Testis (tissue), 3 donors: Measurements from ENCODE around the gene GALNT14. TPM values are rescaled to one million over a fixed set of nuclear protein-coding genes. Genes with fewer than 3 reads are reported as not detected.

Source experiments
- DNase-seq: peaks from one replicate; pipeline ENCODE4 v3.0.0-alpha.2; 2019
- H3K27ac ChIP-seq, 2 donors: fragments of 200-600 bp; sonication (generic); one replicate each; pipeline ENCODE4 v1.5.1; 2019
- H3K27me3 ChIP-seq: fragments of 200-600 bp; sonication (generic); one replicate; pipeline ENCODE4 v1.5.1; 2019
- H3K36me3 ChIP-seq: fragments of 200-600 bp; sonication (generic); one replicate; pipeline ENCODE4 v1.5.1; 2017; ENCODE audit warnings: low read depth; ENCODE audit errors: missing control alignments
- H3K4me1 ChIP-seq: fragments of 200-600 bp; sonication (generic); one replicate; pipeline ENCODE4 v1.5.1; 2019
- H3K4me3 ChIP-seq, 2 donors: fragments of 200-600 bp; sonication (generic); one replicate each; pipeline ENCODE4 v1.5.1; 2017 to 2019
- H3K9me3 ChIP-seq: fragments of 200-600 bp; sonication (generic); one replicate; pipeline ENCODE4 v1.5.1; 2017
- POLR2A ChIP-seq: fragments of 450-650 bp; IDR thresholded peaks from one replicate; pipeline ENCODE4 v1.6.1; 2017; ENCODE audit warnings: antibody characterized with exemption, mild to moderate bottlenecking, moderate library complexity
- WGBS, 2 donors: methylation state at CpG; one replicate each; pipeline ENCODE4 v1.1.5; 2018; 5-methylcytosine and 5-hydroxymethylcytosine counted together
- intact Hi-C: fragments of 100-400 bp; cut with DNase I; formaldehyde crosslinking; loops from one replicate; pipeline ENCODE4 v1.15.1; 2023; ENCODE audit warnings: low total_unique reads
- polyA plus RNA-seq: library from polyadenylated mRNA; stranded (reverse); fragments of 350-450 nt; fragmentation: Illumina TruSeq; extraction: RNeasy Lipid Tissue Mini Kit (QIAGEN cat#74804); gene quantifications from one replicate; pipeline ENCODE4 v1.2.3, GENCODE V29; 2014; ENCODE audit warnings: low read depth, low replicate concordance; ENCODE audit not compliant: insufficient read depth
- total RNA-seq, 2 donors: library from RNA; depleted of rRNA; stranded (reverse); fragments of >200 nt; gene quantifications; one replicate each; pipeline ENCODE4 v1.2.3, GENCODE V29; 2016
- TF ChIP-seq, protein P1 (sequence below), 3 experiments: fragments of 450-650 bp in 2 of 3; fragments of 200-600 bp in 1 of 3; sonication (generic) in 1 of 3; IDR thresholded peaks; one replicate each; pipeline ENCODE4 v1.5.1; 2016 to 2019; ENCODE audit warnings: antibody characterized with exemption in 3 of 3, mild to moderate bottlenecking in 2 of 3, moderate library complexity in 1 of 3

GALNT14 gene
- total and polyA plus RNA-seq, 3 donors from 2014 or later = 6.9 to 31.5 (median 11.6) TPM

GRCh38 chr2:31008561-31009114, 129.6 kb downstream of the GALNT14 start:
- Histone ChIP-seq H3K27me3 (no peaks in the 10 kb centered on the region), H3K36me3 (no peaks in the 10 kb centered on the region), H3K4me3 (no peak overlapping the region), H3K9me3 (no peaks in the 10 kb centered on the region), H3K4me1 (peaks cover 12% of the 10 kb centered on the region), H3K27ac (no peak overlapping the region)
- intact Hi-C loops = no loop called here
- no peak for TF ChIP-seq POLR2A
- TF ChIP-seq, protein P1, sequence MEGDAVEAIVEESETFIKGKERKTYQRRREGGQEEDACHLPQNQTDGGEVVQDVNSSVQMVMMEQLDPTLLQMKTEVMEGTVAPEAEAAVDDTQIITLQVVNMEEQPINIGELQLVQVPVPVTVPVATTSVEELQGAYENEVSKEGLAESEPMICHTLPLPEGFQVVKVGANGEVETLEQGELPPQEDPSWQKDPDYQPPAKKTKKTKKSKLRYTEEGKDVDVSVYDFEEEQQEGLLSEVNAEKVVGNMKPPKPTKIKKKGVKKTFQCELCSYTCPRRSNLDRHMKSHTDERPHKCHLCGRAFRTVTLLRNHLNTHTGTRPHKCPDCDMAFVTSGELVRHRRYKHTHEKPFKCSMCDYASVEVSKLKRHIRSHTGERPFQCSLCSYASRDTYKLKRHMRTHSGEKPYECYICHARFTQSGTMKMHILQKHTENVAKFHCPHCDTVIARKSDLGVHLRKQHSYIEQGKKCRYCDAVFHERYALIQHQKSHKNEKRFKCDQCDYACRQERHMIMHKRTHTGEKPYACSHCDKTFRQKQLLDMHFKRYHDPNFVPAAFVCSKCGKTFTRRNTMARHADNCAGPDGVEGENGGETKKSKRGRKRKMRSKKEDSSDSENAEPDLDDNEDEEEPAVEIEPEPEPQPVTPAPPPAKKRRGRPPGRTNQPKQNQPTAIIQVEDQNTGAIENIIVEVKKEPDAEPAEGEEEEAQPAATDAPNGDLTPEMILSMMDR (IDR thresholded peaks at IDR 0.05) = no peak
- DNase-seq = no peak
- WGBS, 2 donors = 39 to 47% methylated on average over 12 of the region's 12 CpGs

GRCh38 chr2:31004257-31004656, 134.0 kb downstream of the GALNT14 start:
- intact Hi-C loops = no loop called here
- Histone ChIP-seq H3K36me3 (no peaks in the 10 kb centered on the region), H3K4me1 (peaks cover 9% of the 10 kb centered on the region), H3K9me3 (no peaks in the 10 kb centered on the region), H3K27me3 (no peaks in the 10 kb centered on the region), H3K27ac (peak overlapping the region in 1 of 2 donors; percentile 26), H3K4me3 (no peak overlapping the region)
- DNase-seq = no peak
- TF ChIP-seq POLR2A = no peak
- TF ChIP-seq, protein P1 (IDR thresholded peaks at IDR 0.05) = no peak

DNA sequence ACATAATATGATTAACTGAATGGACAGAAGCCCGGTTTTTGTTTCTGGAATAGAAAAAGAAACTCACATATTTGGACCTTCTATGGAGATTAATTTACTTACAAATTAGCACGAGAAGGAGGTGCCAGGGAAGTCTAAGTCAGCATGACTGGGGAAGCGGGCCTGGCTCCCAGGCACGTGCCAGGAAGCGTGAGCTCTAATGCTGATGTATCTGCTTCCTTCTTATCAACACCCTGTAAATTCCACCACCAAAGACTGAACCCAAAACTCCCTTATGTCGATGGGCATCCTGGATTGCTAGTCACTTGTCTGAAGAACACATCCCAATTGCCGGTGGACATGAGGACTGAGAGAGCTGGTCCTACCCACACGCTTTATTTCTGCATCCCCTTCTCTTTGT, 134.5 kb downstream of the GALNT14 start:
- Histone ChIP-seq H3K9me3 (no peaks in the 10 kb centered on the region), H3K27me3 (no peaks in the 10 kb centered on the region), H3K4me3 (no peak overlapping the region), H3K36me3 (no peaks in the 10 kb centered on the region), H3K4me1 (peaks cover 5% of the 10 kb centered on the region), H3K27ac (peak overlapping the region in 1 of 2 donors; percentile 26)
- TF ChIP-seq, protein P1 (IDR thresholded peaks at IDR 0.05) = no peak
- TF ChIP-seq POLR2A = no peak
- peak; percentile 52 for DNase-seq
- 49 to 56% methylated on average over 8 of the region's 8 CpGs for WGBS, 2 donors
- intact Hi-C loops = no loop called here

DNA sequence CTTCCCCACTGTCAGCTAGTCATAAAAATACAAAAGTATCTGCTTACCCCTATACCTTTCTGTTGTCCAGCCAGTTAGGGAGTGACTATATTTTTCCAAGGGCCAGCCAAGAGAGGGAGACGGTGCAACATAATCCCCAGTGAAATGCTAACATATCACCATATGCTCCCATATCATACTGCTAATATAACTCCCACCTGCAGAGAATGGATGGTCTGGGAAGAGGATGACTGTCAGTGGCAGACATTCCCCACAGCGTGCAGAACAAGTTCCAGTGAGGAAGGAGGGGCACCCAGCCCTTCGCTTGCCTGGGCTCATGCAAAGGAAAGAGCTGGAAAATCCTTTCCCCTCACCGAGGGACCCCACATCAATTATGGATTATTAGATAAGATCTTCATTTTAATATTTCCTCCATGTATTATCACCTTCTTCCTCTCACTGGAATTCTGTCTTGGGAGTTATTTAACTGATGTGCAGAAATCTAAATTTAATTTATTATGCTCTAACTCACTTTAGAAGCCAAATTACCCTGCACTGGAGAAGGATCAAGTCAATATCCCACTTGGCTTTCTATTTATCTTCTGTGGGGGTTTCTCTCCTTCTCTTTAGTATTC, 135.6 kb downstream of the GALNT14 start:
- Histone ChIP-seq H3K27me3 (no peaks in the 10 kb centered on the region), H3K9me3 (no peaks in the 10 kb centered on the region), H3K4me1 (no peaks in the 10 kb centered on the region), H3K4me3 (no peak overlapping the region), H3K27ac (no peak overlapping the region), H3K36me3 (no peaks in the 10 kb centered on the region)
- 50 to 68% methylated on average over 4 of the region's 4 CpGs for WGBS, 2 donors
- TF ChIP-seq, protein P1 (IDR thresholded peaks at IDR 0.05) = no peak
- TF ChIP-seq POLR2A = no peak
- intact Hi-C loops = no loop called here
- DNase-seq = no peak

DNA sequence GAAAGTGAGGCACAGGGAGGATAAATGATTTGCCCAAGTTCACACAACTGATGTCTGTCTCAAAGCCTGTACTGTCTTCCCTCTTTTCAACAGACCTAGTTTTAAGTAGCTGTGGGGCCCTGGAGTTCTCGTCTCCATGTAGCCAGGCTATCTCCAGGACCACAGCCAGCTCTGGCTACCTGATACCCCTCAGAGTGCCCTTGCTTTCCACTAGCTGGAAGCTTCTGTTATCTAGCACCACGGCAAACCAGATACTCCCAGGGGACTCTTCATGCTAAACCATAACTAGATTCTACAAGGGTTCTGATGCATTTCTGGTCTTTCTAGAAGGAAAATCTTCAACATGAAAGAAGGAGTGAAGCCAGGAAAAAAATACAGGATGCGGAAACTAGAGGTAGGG, 137.3 kb downstream of the GALNT14 start:
- intact Hi-C loops = no loop called here
- Histone ChIP-seq H3K4me1 (no peaks in the 10 kb centered on the region), H3K27me3 (no peaks in the 10 kb centered on the region), H3K4me3 (no peak overlapping the region), H3K27ac (no peak overlapping the region), H3K36me3 (no peaks in the 10 kb centered on the region), H3K9me3 (no peaks in the 10 kb centered on the region)
- TF ChIP-seq, protein P1 (IDR thresholded peaks at IDR 0.05) = no peak
- no peak for TF ChIP-seq POLR2A
- no peak for DNase-seq
- WGBS, 2 donors = 62 to 86% methylated on average over 3 of the region's 3 CpGs
